GM18951 (cell line): Measurements from ENCODE around the gene PNMA6E.

Experiments used
- POLR2A ChIP-seq: IDR thresholded peaks from 4 replicates; pipeline ENCODE4 v1.6.1; 2011; ENCODE audit warnings: mild to moderate bottlenecking; ENCODE audit not compliant: insufficient read length, insufficient read depth; ENCODE audit errors: extremely low read depth
- in situ Hi-C: fragments of 300-500 bp; cut with MboI; formaldehyde crosslinking; loops from one replicate; pipeline ENCODE4 v1.12.0; 2022; ENCODE audit warnings: low sequenced_read_pairs, mixed read lengths, inconsistent platforms; ENCODE audit not compliant: unreplicated experiment

PNMA6E gene

DNA sequence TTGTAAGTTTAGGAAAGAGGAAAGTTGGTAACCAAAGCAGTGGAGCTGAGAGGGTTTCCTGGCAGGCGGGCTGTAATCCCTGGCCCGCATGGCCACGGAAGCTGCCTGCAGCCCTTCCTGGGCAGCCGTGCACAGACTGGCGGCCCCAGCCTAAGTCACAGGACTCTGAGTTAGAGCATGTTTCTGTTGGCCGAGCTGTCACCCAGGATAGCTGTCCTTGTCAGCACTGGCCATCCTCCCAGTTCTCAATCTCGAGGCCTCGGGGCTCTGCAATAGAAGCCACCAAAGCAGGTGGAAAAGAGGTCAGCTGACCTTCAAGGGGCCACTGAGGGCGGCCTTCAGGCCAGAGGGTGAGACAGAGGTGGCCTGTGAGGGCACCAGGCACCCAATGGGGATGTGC, 20.5 kb downstream of the PNMA6E start:
- TF ChIP-seq POLR2A, result no peak
- in situ Hi-C loops, result no loop called here

GRCh38 chrX:153379971-153380581, 21.1 kb downstream of the PNMA6E start:
- no peak for TF ChIP-seq POLR2A
- in situ Hi-C loops, result no loop called here

GRCh38 chrX:153379508-153379907, 21.6 kb downstream of the PNMA6E start:
- TF ChIP-seq POLR2A, result no peak
- in situ Hi-C loops, result no loop called here

DNA sequence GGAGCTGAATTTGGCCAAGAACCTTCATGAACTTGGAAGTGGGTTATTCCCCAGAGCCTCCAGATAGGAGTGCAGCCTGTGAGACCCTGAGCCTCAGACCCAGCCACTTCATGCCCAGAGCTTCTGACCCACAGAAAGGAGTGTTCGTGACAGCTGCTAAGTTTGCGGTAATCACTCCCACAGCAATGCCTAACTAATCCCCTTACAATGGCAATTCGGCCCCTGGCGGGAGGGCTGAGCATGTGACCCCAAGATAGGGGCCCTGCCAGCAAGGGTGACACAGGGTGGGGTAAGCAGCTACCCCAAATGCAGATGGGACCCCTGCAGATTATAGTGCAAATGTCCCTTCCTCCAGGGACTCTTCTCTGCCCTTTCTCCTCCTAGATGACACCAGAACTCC, 22.5 kb downstream of the PNMA6E start:
- TF ChIP-seq POLR2A, result no peak
- in situ Hi-C loops, result no loop called here

- no peak for TF ChIP-seq POLR2A
- in situ Hi-C loops, result no loop called here
Observed at GRCh38 chrX:153377727-153378126, 23.4 kb downstream of the PNMA6E start.

- TF ChIP-seq POLR2A, result no peak
- in situ Hi-C loops, result no loop called here
Observed at GRCh38 chrX:153375571-153375970, 25.6 kb downstream of the PNMA6E start.

DNA sequence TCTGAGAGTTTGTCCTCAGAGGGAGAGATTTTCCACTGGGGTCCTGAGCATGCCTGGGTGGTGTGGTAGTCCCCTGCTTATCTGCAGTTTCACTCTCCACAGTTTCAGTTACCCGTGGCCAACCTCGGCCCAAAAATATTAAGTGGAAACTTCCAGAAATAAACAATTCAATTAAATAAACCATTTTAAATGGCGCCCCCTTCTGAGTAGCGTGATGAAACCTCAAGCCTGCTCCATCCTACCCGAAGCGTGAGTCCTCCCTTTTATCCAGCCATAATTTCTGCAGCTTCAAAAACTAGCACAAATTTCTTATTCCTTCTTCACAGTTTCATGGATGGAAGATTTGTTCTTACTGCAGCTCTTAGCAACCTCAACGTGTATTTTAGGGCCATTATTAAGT, 26.7 kb downstream of the PNMA6E start:
- in situ Hi-C loops, result no loop called here
- TF ChIP-seq POLR2A, result no peak

DNA sequence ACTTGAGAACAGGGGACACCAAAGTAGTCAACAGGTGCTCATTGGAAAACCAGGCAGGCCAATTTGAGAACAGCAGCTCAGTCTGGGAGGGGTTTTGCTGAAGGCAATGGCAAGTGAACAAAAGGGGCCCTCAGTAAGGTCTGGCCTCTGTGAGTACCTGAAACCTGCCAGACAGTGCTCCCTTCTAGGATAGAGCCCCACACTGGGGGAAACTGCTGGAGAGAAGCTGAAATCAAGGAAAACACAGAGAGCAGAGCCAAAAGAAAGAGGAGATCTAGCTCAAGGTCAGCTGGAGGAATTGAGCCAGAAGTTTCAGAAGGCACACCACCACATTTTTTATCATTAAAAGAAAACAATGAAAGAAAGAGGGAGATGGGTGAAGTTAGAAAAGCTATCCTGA, 28.2 kb downstream of the PNMA6E start:
- in situ Hi-C loops, result no loop called here
- no peak for TF ChIP-seq POLR2A

DNA sequence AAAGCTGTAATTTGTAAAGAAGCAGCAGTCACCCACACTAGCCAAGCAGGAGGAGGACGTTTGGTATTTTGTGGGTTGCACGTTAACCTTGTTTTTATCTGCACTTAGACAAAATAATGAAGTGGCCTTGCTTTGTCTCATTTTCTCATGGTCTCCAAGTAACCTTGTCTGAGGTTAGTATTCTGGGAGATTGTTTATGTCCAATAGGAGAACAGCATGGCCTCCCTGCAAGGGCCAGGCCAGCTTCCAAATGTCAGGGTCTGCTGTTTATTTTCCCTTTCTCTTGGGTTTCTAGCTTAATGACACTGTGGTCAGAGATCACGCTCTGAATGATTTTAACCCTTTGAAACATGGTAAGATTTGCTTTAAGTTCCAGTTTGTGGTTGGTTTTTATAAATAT, 29.9 kb downstream of the PNMA6E start:
- in situ Hi-C loops, result no loop called here
- TF ChIP-seq POLR2A, result no peak

DNA sequence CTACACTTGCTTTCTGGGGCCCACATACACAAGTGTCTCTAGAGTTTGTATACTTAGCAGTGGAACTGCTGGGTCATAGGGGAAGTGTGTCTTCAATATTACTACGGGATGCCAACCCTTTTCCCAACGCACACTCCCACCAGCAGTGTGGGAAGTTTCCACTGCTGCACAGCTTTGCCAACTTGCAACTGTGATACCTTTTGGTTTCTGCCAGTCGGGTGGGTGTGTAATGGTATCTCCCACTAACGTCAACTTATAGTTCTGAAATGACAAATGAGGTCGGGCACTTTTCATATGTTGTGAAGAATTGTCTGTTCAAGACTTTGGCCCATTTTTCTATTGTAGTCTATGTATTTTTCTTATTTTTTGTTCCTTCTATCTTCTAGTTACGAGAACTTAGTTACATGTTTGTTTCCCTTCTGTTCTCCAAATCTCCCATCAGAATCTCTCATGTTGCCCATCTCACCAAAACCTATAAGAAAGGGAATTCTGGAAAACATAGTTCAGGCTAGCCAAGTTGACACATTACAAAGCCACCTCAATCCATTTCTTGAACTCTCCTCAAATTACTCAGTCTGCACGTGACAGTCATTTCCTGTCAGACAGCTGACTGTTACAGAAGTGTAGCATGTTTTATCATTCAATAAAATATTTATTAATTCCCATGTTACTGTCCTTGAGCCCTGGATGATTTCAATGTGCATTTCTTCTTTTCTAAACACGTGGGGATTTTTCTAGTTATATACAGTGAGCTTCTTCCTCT, 30.7 kb downstream of the PNMA6E start:
- no peak for TF ChIP-seq POLR2A
- in situ Hi-C loops, result no loop called here

GRCh38 chrX:153366878-153367538, 34.1 kb downstream of the PNMA6E start:
- in situ Hi-C loops, result no loop called here
- TF ChIP-seq POLR2A, result no peak

GRCh38 chrX:153366119-153366518, 35.0 kb downstream of the PNMA6E start:
- no peak for TF ChIP-seq POLR2A
- in situ Hi-C loops, result no loop called here

DNA sequence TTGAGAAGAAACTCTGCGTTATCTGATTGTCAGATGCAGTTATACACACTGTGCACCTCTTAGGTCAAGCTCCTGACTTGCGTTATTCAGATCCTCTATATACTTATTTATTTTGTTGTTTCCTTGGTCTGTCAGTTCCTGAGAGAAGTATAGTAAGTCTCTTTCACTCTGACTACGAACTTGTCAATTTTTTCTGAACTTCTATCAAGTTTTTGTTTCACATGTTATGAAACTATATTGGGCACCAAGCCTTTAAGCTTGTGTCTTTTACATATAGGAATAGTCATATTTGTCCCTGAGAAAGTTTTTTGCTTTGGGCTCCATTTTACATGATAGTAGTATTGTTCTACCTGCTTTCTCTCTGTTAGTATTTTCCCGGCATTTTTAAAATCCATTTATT, 35.5 kb downstream of the PNMA6E start:
- in situ Hi-C loops, result no loop called here
- TF ChIP-seq POLR2A, result no peak
